Trophoblast cell (in vitro differentiated cells and primary cell): ENCODE measurements around the gene PCCB.
"Not testable (repeated sequence)": the region's sequence is repeated elsewhere in the genome, so short reads cannot be mapped to it uniquely, and the experiment has no call there.

ENCODE experiments used
- DNase-seq, 2 donors: peaks; one replicate each; pipeline ENCODE4 v3.0.0-alpha.2; 2016
- H2AFZ ChIP-seq: 2 replicates; pipeline ENCODE4 v1.6.1; 2013; ENCODE audit warnings: low read length, moderate library complexity, mild to moderate bottlenecking; ENCODE audit not compliant: insufficient read depth, poor library complexity
- H2AK5ac ChIP-seq: 2 replicates; pipeline ENCODE4 v1.6.1; 2013; ENCODE audit warnings: mild to moderate bottlenecking, low read length
- H2BK120ac ChIP-seq: 2 replicates; pipeline ENCODE4 v1.6.1; 2013; ENCODE audit warnings: low read length, mild to moderate bottlenecking, moderate library complexity; ENCODE audit not compliant: insufficient read depth, poor library complexity
- H2BK12ac ChIP-seq: 2 replicates; pipeline ENCODE4 v1.6.1; 2013; ENCODE audit warnings: mild to moderate bottlenecking, low read length, moderate library complexity
- H2BK5ac ChIP-seq: 2 replicates; pipeline ENCODE4 v1.6.1; 2013; ENCODE audit warnings: low read length, low read depth, moderate library complexity, mild to moderate bottlenecking; ENCODE audit not compliant: poor library complexity
- H3K14ac ChIP-seq: 2 replicates; pipeline ENCODE4 v1.6.1; 2013; ENCODE audit warnings: mild to moderate bottlenecking, low read length
- H3K18ac ChIP-seq: 2 replicates; pipeline ENCODE4 v1.6.1; 2013; ENCODE audit warnings: mild to moderate bottlenecking, low read length
- H3K23ac ChIP-seq: 2 replicates; pipeline ENCODE4 v1.6.1; 2013; ENCODE audit warnings: low read length
- H3K27ac ChIP-seq: 2 replicates; pipeline ENCODE4 v1.5.1; 2013; ENCODE audit warnings: low read depth, mild to moderate bottlenecking, inconsistent platforms, low read length, moderate library complexity
- H3K27me3 ChIP-seq: 2 replicates; pipeline ENCODE4 v1.6.1; 2013; ENCODE audit warnings: inconsistent platforms, mild to moderate bottlenecking, low read length, moderate library complexity; ENCODE audit not compliant: insufficient read depth
- H3K36me3 ChIP-seq, 2 experiments: 1 replicate in 1 of 2; 2 replicates in 1 of 2; pipeline ENCODE4 v1.6.1; 2013; ENCODE audit warnings: low read length in 2 of 2, mild to moderate bottlenecking in 2 of 2, moderate library complexity in 1 of 2; ENCODE audit not compliant: insufficient read depth in 2 of 2, control insufficient read depth in 1 of 2
- H3K4ac ChIP-seq: 2 replicates; pipeline ENCODE4 v1.6.1; 2013; ENCODE audit warnings: low read depth, mild to moderate bottlenecking, low read length, moderate library complexity
- H3K4me1 ChIP-seq, 2 experiments: 1 replicate in 1 of 2; 2 replicates in 1 of 2; pipeline ENCODE4 v1.6.1; 2013; ENCODE audit warnings: low read length in 2 of 2, mild to moderate bottlenecking in 2 of 2, moderate library complexity in 1 of 2; ENCODE audit not compliant: insufficient read depth in 2 of 2, control insufficient read depth in 1 of 2
- H3K4me2 ChIP-seq: 2 replicates; pipeline ENCODE4 v1.6.1; 2013; ENCODE audit warnings: inconsistent platforms, mild to moderate bottlenecking, low read length, moderate library complexity
- H3K4me3 ChIP-seq: 2 replicates; pipeline ENCODE4 v1.5.1; 2013; ENCODE audit warnings: mild to moderate bottlenecking, low read depth, low read length, inconsistent platforms
- H3K79me1 ChIP-seq: one replicate; pipeline ENCODE4 v1.6.1; 2013; ENCODE audit warnings: low read length
- H3K79me2 ChIP-seq: 2 replicates; pipeline ENCODE4 v1.6.1; 2013; ENCODE audit warnings: low read length, mild to moderate bottlenecking; ENCODE audit not compliant: control insufficient read depth, insufficient read depth, poor library complexity
- H3K9ac ChIP-seq: 2 replicates; pipeline ENCODE4 v1.6.1; 2013; ENCODE audit warnings: mild to moderate bottlenecking, low read length
- H3K9me3 ChIP-seq: 2 replicates; pipeline ENCODE4 v1.6.1; 2013; ENCODE audit warnings: low read depth, mild to moderate bottlenecking, control low read depth, inconsistent platforms, low read length; ENCODE audit not compliant: insufficient read depth
- H4K12ac ChIP-seq: 2 replicates; pipeline ENCODE4 v1.6.1; 2013; ENCODE audit warnings: low read depth, mild to moderate bottlenecking, low read length, moderate library complexity
- H4K8ac ChIP-seq: 2 replicates; pipeline ENCODE4 v1.6.1; 2013; ENCODE audit warnings: low read depth, mild to moderate bottlenecking, low read length, moderate library complexity
- H4K91ac ChIP-seq: one replicate; pipeline ENCODE4 v1.6.1; 2013; ENCODE audit warnings: low read depth, mild to moderate bottlenecking, low read length, moderate library complexity
- WGBS: extraction: QIAGEN DNeasy Blood & Tissue Kit; methylation state at CpG from one replicate; pipeline ENCODE4 v1.1.7; 2013; ENCODE audit warnings: missing lambda C conversion rate; ENCODE audit not compliant: insufficient read length, insufficient coverage; ENCODE audit errors: extremely low coverage; 5-methylcytosine and 5-hydroxymethylcytosine counted together

The PCCB gene

DNA sequence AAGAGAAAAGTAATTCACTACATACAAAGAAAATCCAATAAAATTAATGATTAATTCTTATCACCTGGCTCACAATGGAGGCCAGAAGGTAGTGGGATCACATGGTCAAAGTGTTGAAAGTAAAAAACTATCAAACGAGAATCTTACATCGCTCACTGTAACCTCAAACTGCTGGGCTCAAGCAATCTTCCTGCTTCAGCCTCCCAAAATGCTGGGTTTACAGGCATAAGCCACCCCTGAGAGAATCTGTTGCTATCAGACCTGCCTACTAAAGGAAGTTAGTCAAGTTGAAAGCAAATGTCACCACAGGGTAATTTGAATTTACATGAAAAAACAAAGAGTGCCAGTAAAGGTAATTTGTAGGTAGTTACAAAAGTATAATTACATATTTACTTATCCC is 103.3 kb downstream of the PCCB start:
- no peak overlapping the region for H2BK5ac ChIP-seq
- no peak overlapping the region for H3K23ac ChIP-seq
- peaks cover 1 to 3% of the 10 kb centered on the region in 2 experiments for H3K36me3 ChIP-seq
- no peak overlapping the region for H3K4me2 ChIP-seq
- H3K79me2 ChIP-seq = no peaks in the 10 kb centered on the region
- WGBS = no CpG with 5 or more reads among the region's 2 CpGs
- no peaks in the 10 kb centered on the region for H3K27me3 ChIP-seq
- H3K14ac ChIP-seq = no peak overlapping the region
- no peaks in the 10 kb centered on the region for H3K9me3 ChIP-seq
- no peaks in the 10 kb centered on the region for H3K79me1 ChIP-seq
- H3K4me3 ChIP-seq = no peak overlapping the region
- no peak overlapping the region for H4K91ac ChIP-seq
- H2BK120ac ChIP-seq = no peak overlapping the region
- no peak overlapping the region for H2AFZ ChIP-seq
- H3K9ac ChIP-seq = no peak overlapping the region
- H3K4me1 ChIP-seq = peaks cover 6 to 7% of the 10 kb centered on the region in 2 experiments
- no peak for DNase-seq
- H3K18ac ChIP-seq = no peak overlapping the region
- H4K12ac ChIP-seq = no peak overlapping the region
- H3K27ac ChIP-seq = no peak overlapping the region
- H2BK12ac ChIP-seq = no peak overlapping the region
- no peak overlapping the region for H4K8ac ChIP-seq
- no peak overlapping the region for H2AK5ac ChIP-seq
- no peak overlapping the region for H3K4ac ChIP-seq

DNA sequence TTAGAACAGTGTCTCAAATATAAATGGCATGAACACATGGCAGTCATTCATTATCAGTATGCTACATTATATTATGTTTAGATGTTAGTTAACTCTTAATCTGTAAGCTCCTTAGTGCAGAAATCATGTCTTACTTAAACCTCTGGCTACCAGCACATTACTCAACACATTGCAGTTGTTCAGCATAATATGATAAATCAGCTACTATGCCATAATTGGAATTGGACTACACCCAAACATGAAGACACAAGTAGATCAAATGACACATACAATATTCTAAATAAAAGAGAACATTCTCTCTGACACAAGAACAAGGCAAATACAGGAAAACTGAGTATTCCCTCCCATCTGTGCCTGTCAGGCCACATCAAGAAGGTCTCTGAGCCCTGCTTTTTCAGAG is 116.1 kb downstream of the PCCB start:
- Histone ChIP-seq H3K79me2 (no peaks in the 10 kb centered on the region), H3K9ac (no peak overlapping the region), H3K4me3 (no peak overlapping the region), H3K4me2 (no peak overlapping the region), H3K4me1 (no peaks in the 10 kb centered on the region), H4K91ac (no peak overlapping the region), H3K27me3 (no peaks in the 10 kb centered on the region), H3K23ac (no peak overlapping the region), H2AFZ (no peak overlapping the region), H3K4ac (no peak overlapping the region), H3K18ac (no peak overlapping the region), H3K36me3 (peaks cover 0 to 6% of the 10 kb centered on the region in 2 experiments), H2BK120ac (no peak overlapping the region), H3K9me3 (no peaks in the 10 kb centered on the region), H3K27ac (no peak overlapping the region), H3K14ac (no peak overlapping the region), H2AK5ac (no peak overlapping the region), H2BK12ac (no peak overlapping the region), H3K79me1 (no peaks in the 10 kb centered on the region), H4K12ac (no peak overlapping the region), H2BK5ac (no peak overlapping the region), H4K8ac (no peak overlapping the region)
- peak in 1 of 2 donors; percentile 16 for DNase-seq

DNA sequence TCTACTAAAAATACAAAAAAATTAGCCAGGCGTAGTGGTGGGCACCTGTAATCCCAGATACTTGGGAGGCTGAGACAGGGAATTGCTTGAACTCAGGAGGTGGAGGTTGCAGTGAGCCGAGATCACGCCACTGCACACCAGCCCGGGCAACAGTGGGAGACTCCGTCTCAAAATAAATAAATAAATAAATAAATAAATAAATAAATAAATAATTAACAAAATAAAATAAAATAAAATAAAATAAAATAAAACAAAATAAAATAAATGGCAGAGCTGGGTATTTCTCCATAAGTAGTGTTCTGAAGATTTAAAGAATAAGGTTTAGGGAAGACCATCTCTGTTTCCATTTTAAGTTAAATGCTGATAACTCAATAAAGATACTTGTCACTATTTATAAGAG is 125.7 kb downstream of the PCCB start:
- not testable (repeated sequence) for H4K91ac ChIP-seq, H2BK5ac ChIP-seq, H4K12ac ChIP-seq, H3K27ac ChIP-seq, H2AK5ac ChIP-seq, H4K8ac ChIP-seq, H3K4me3 ChIP-seq, H3K79me1 ChIP-seq, H3K23ac ChIP-seq, H2AFZ ChIP-seq, H3K18ac ChIP-seq, H3K9me3 ChIP-seq, H3K9ac ChIP-seq, H3K36me3 ChIP-seq, H3K79me2 ChIP-seq, H3K4me2 ChIP-seq, H2BK120ac ChIP-seq, H3K4ac ChIP-seq, H2BK12ac ChIP-seq, H3K4me1 ChIP-seq, DNase-seq, H3K14ac ChIP-seq, H3K27me3 ChIP-seq
- WGBS = no CpG with 5 or more reads among the region's 5 CpGs

DNA sequence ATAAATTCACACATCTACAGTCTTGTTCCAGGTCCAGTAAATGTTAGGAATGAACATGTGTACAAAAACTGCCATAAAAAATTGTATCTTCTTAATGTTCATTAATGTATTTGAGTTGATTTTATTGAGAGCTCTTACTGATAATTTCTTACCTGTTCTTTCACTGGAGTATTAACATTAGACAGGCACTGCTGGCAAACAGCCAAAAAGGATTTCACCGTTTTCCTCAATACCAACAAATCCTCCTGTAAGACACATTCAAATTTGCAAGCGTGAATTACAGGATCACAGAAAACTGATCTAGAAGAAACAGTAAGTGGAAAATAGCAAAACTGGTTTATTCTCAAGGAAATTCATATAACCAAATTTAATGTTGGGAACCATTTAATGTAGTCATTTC is 127.4 kb downstream of the PCCB start:
- Histone ChIP-seq H3K27me3 (no peaks in the 10 kb centered on the region), H3K4me2 (no peak overlapping the region), H3K4me1 (no peaks in the 10 kb centered on the region), H4K91ac (no peak overlapping the region), H3K9ac (no peak overlapping the region), H4K8ac (no peak overlapping the region), H4K12ac (no peak overlapping the region), H2AK5ac (no peak overlapping the region), H3K4me3 (no peak overlapping the region), H3K79me1 (no peaks in the 10 kb centered on the region), H3K14ac (no peak overlapping the region), H3K4ac (no peak overlapping the region), H2BK120ac (no peak overlapping the region), H2AFZ (no peak overlapping the region), H3K9me3 (no peaks in the 10 kb centered on the region), H3K27ac (no peak overlapping the region), H3K36me3 (no peaks in the 10 kb centered on the region), H2BK12ac (no peak overlapping the region), H3K23ac (no peak overlapping the region), H3K79me2 (no peaks in the 10 kb centered on the region), H2BK5ac (no peak overlapping the region), H3K18ac (no peak overlapping the region)
- WGBS = no CpG with 5 or more reads among the region's 2 CpGs
- no peak for DNase-seq
